ENCODE data around the gene ABCD3. TPM values are rescaled to one million over a fixed set of nuclear protein-coding genes. Genes with fewer than 3 reads are reported as not detected.

Gene ABCD3
- total RNA-seq, 4 donors from 2014 or later, result 33.4 to 42.8 (median 36.6) TPM

- in situ Hi-C loops (cut with MboI; ENCODE audit: low sequenced_read_pairs in 4 of 4) (no loop called here), intact Hi-C loops (cut with DNase I; ENCODE audit: low total_unique reads) (no loop called here)
- H3K27ac ChIP-seq, result no peak overlapping the region
- H3K4me1 ChIP-seq, result no peaks in the 10 kb centered on the region
- no peak for ATAC-seq
- no peak overlapping the region for H3K4me3 ChIP-seq
- H3K36me3 ChIP-seq, result no peaks in the 10 kb centered on the region
- no peak for DNase-seq
- no peaks in the 10 kb centered on the region for H3K9me3 ChIP-seq
- TF ChIP-seq CTCF (IDR thresholded peaks at IDR 0.05 in 4 of 5, conservative IDR thresholded peaks at IDR 0.05 in 1 of 5) (no peak), POLR2A (IDR thresholded peaks at IDR 0.05) (no peak)
- H3K27me3 ChIP-seq, result no peaks in the 10 kb centered on the region
Observed at GRCh38 chr1:94398356-94398755, 19.8 kb upstream of the ABCD3 start.

DNA sequence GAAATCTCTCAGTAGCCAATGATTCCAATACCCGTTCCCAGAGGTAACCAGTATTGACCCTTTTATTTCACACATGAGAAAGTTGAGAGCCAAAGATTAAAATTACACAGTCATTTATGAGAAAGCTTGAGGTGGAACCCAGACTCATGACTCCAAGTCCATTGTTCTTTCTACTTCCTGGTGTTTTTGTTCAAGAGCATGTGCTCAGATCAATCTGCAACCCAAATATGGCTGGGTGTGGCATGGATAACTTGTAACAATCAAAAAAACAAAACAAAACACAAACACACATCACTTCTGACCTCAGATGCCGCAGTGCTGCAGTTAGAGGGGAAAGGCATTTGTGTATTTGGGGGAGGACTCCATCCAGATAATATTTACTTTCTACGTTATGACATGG is 18.7 kb upstream of the ABCD3 start:
- no peak overlapping the region for H3K4me3 ChIP-seq
- no peaks in the 10 kb centered on the region for H3K36me3 ChIP-seq
- no peaks in the 10 kb centered on the region for H3K27me3 ChIP-seq
- no peaks in the 10 kb centered on the region for H3K4me1 ChIP-seq
- ATAC-seq, result no peak
- H3K27ac ChIP-seq, result no peak overlapping the region
- in situ Hi-C loops (cut with MboI; ENCODE audit: low sequenced_read_pairs in 4 of 4) (no loop called here), intact Hi-C loops (cut with DNase I; ENCODE audit: low total_unique reads) (no loop called here)
- no peak for DNase-seq
- TF ChIP-seq POLR2A (IDR thresholded peaks at IDR 0.05), result no peak
- no peak for TF ChIP-seq CTCF (IDR thresholded peaks at IDR 0.05 in 4 of 5, conservative IDR thresholded peaks at IDR 0.05 in 1 of 5)
- H3K9me3 ChIP-seq, result no peaks in the 10 kb centered on the region

- Histone ChIP-seq H3K4me1 (no peaks in the 10 kb centered on the region), H3K27me3 (no peaks in the 10 kb centered on the region), H3K27ac (no peak overlapping the region), H3K9me3 (no peaks in the 10 kb centered on the region), H3K4me3 (no peak overlapping the region), H3K36me3 (no peaks in the 10 kb centered on the region)
- TF ChIP-seq CTCF (IDR thresholded peaks at IDR 0.05 in 4 of 5, conservative IDR thresholded peaks at IDR 0.05 in 1 of 5) (no peak), POLR2A (IDR thresholded peaks at IDR 0.05) (no peak)
- intact Hi-C loops (cut with DNase I; ENCODE audit: low total_unique reads) (no loop called here), in situ Hi-C loops (cut with MboI; ENCODE audit: low sequenced_read_pairs in 4 of 4) (no loop called here)
- DNase-seq (no peak), ATAC-seq (no peak)
Observed at GRCh38 chr1:94401206-94401605, 17.0 kb upstream of the ABCD3 start.

GRCh38 chr1:94406446-94406845 is 11.7 kb upstream of the ABCD3 start:
- Histone ChIP-seq H3K9me3 (no peaks in the 10 kb centered on the region), H3K4me1 (no peaks in the 10 kb centered on the region), H3K36me3 (no peaks in the 10 kb centered on the region), H3K27ac (no peak overlapping the region), H3K27me3 (no peaks in the 10 kb centered on the region), H3K4me3 (no peak overlapping the region)
- in situ Hi-C loops (cut with MboI; ENCODE audit: low sequenced_read_pairs in 4 of 4) (no loop called here), intact Hi-C loops (cut with DNase I; ENCODE audit: low total_unique reads) (no loop called here)
- no peak for TF ChIP-seq CTCF (IDR thresholded peaks at IDR 0.05 in 4 of 5, conservative IDR thresholded peaks at IDR 0.05 in 1 of 5)
- no peak for TF ChIP-seq POLR2A (IDR thresholded peaks at IDR 0.05)
- no peak for ATAC-seq
- no peak for DNase-seq

DNA sequence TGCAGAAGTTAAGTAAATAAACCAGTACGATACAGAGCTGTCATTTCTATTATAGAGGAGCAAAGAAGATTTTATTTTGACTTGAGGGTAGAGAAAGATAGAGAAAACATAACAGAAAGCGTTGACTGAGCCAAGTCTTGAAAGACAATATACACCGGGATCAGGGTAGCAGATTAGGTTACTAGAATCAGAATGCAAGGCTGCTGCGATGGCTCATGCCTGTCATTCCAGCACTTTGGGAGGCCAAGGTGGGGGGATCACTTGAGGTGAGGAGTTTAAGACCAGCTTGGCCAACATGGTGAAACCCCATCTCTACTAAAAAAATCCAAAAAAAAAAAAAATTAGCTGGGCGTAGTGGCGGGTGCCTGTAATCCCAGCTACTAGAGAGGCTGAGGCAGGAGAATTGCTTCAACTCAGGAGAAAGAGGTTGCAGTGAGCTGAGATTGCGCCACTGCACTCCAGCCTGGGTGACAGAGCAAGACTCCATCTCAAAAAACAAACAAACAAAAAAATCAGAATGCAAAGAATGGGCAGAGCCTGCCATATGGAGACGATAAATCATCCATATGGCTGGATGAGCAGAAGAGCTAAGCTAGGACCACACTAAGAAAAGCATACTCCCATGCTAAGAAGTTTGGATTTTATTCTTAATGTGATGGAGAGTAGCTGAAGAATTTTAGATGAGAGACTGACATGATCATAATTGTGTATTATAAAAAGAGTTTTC is 9.9 kb upstream of the ABCD3 start:
- TF ChIP-seq CTCF (IDR thresholded peaks at IDR 0.05 in 4 of 5, conservative IDR thresholded peaks at IDR 0.05 in 1 of 5) (no peak), POLR2A (IDR thresholded peaks at IDR 0.05) (no peak)
- no peak for DNase-seq
- ATAC-seq, result no peak
- Histone ChIP-seq H3K27me3 (no peaks in the 10 kb centered on the region), H3K36me3 (no peaks in the 10 kb centered on the region), H3K27ac (no peak overlapping the region), H3K4me1 (no peaks in the 10 kb centered on the region), H3K4me3 (no peak overlapping the region), H3K9me3 (no peaks in the 10 kb centered on the region)
- intact Hi-C loops (cut with DNase I; ENCODE audit: low total_unique reads) (no loop called here), in situ Hi-C loops (cut with MboI; ENCODE audit: low sequenced_read_pairs in 4 of 4) (no loop called here)

Data from gastrocnemius medialis (tissue), 4 donors.